Fibroblast of the conjunctiva (primary cell): Measurements from ENCODE around the gene CAMSAP1.

Experiments used
- DNase-seq: peaks from one replicate; pipeline ENCODE4 v3.0.0-alpha.2; 2010; ENCODE audit warnings: low read depth

The CAMSAP1 gene

DNA sequence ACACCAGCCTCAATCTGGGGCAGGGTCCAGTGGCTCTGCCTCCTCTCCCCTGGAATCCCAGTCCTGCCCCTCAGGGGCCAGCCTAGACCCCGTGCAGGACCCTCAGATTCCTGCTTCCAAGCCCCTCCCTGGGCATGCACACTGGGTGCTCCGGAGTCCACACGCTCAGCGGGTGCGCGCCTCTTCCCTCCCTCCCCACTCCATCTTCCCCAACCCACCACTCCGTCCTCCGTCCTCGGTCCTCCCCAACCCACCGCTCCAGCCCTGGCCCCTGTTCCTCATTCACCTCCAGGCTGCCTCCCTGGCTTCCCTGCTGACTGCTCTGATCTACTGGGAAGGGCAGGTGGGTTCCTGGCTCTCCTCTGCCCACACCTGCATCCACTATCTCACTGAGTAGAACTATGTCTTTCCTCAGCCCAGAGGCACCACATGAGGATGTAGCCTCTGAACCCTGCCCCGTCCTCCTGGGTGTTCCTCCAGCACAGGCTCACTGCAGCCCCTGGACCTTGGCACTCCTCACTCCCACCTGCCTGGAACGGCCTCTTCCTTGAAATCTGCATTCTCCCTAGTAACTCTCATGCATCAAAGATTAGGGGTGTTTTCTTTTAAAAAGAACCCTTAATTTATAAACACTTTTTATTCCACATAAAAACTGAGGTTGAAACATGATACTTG, 92.8 kb downstream of the CAMSAP1 start:
- no peak for DNase-seq

DNA sequence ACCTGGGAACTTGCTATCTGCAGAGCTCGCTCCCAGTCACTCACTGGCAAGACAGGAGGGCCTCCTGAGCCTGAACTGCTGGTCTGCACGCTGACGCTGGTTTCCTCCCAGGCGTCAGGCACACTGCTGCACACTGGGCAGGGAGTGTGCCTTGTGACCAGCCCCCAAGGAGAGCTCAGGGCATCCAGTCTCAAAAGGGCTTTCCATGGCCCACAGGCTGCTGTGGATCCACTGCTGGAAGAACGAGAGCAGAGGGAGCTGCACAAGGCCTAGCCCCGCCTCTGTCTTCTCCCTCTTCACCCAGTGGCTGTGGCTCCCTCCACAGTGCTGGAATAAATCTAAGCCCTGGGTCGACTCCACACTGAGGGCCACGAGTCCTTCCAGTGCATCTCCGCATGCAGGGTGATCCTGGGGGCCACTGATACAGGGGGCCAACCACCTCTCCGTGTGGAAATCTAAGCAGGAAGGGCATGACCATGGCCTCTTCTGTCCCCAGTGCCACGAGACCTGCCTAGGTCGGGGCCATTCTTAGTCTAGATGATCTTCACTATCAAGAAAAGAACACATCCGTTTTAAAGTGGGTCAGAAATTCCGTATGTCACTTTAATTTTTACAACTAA, 93.6 kb downstream of the CAMSAP1 start:
- DNase-seq, result no peak

DNA sequence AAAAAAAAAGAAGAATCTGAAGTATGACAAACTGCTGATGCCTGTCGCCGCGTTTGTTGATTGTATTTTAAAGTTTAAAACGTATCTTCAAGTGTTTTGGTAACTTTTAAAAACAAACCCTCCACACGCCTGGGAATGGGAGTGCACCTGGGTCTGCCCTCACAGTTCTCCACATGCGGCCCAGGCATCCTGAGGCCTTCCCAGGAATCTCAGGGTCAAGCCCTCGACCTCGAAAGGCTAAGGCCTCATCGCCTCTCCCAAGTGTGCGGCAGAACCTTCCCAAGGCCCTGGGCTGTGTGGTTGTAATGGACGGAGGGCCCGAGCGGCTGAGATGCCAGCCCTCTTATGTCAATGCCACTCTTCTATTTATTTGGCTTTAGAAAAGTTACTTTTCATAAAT, 94.4 kb downstream of the CAMSAP1 start:
- no peak for DNase-seq

DNA sequence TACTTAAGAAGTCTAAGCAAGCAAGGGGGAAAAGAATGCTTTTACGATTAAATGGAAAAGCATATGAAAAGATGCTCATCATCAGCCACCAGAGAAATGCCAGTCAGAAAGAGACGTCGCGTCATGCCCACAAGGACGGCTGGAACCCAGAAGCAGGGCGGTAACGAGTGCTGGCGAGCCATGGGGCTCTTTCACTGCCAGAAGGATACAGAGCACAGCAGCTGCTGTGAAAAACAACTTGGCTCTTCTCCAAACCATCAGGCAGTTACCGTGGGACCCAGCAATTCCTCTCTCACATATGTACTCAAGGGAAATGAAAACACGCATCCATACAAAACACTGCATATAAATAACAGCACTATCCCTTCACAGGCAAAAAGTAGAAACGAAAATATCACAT, 95.5 kb downstream of the CAMSAP1 start:
- no peak for DNase-seq

DNA sequence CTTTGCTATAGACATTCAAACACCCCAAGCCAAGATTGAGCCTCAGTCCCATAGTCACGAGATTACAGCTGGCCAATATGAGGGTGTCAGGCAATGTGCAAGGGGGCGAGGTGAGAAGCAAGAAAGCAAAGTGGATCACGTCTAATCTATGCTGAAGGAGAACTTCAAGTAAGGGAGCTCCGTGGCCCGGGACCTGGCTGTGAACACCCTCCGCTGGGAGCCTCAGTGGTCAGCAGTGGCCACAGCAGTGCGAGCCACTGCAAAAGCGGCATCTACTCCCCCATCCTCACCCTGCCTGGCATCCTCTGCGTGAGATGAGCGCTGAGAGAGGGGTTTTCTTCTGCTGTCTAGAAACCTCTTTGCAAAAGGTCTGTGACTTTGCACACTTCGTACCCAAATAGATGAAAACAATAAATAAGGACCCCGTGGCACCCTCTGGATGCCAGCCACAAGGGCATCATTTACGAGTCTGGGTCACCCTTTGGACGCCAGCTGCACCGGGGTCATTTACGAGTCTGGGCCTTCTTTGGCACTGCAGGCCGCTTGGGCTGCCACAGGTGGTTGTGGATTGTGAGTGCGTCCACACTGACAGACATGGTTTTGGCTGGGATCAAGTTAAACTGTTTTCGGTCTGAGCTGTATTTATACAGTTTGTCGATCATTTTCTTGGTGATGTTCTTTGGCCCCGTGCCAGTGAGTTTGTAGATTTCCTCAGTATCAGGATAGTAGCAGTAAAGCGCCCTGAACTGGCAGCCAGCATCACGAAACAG, 96.4 kb downstream of the CAMSAP1 start:
- DNase-seq, result no peak

DNA sequence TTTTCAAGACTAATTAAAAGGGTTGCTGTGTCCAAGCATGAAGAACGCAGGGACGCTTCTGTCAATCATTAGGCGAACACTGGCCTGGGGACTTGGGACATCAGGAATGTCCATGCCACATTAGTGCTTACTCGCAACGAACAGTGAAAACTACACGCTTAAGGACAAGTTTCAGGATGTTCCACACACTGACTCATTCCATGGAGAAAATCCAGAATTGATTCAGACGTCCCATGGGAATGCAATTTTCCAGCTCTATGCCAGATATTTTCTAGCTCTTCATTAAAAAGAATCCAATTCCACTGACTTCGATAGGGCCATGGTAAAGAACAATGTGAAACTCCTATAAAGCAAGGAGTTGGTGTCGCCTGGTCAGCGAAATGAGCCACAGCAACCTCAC, 98.2 kb downstream of the CAMSAP1 start:
- peak; percentile 32 for DNase-seq

DNA sequence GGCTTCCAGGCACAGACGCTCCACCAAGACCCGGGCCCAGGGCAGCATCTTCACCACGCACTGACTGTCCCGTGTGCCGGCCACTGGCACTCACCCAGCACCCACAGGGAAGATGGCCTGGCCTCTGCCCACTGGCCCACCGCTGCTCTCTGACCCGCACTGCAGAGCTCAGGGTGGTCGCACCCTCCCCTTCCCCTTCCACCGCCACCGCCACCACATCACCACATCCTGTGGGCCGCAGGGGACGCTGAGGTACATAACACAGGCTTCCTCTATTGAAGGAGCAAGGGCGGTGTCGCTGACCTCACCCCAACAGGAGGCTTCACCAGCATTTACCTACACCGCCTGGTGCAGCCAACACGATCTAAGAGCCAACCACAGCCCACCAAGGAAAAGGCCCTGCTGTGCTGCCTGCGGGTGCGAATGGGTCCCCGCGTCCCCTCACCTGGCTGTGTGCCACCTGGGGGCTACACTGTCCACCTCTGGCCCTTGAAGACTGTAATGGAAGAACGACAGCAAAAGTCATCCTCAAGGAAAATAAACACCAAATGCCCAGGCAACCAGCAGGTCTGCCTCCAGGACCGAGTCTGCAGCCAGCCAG, 101.8 kb downstream of the CAMSAP1 start:
- DNase-seq, result no peak

DNA sequence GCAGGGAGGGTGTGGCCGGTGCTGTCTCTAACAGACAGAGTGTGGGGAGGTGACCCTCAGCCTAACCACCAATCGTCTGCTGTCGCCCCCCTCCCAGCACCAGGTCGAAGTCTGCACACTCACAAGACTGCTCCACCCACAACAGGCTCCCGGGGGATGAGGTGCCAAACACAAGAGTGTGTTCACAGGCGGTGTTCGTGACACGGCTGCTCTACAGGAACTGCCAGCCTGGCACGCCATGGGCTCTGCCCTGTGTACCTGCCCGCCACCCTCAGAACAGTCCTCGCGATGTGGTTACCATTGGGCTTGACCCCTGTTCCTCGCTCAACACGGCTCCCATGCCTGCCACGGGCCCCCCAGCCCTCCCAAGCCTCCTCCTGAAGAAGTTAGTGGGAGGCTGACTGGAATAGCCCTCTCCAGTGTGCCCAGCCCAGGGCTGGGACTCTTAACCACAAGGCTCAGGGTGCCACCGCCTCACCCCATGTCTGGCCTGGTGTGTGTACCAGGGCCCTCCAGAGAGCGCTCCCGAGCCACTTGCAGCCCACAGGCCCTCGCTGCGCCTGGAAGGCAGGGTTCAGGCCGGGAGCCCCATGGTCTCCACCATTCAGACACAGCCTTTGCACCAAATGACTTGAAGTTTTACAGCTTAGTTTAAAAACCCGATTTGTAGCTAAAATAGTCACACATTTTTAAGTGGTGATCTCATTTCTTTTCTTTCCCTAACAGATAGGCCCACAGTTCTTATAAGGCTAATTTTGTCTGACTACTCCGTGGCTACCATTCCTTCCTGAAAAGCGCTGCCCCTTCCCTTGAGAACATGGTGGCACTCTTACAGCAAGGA, 102.5 kb downstream of the CAMSAP1 start:
- no peak for DNase-seq

DNA sequence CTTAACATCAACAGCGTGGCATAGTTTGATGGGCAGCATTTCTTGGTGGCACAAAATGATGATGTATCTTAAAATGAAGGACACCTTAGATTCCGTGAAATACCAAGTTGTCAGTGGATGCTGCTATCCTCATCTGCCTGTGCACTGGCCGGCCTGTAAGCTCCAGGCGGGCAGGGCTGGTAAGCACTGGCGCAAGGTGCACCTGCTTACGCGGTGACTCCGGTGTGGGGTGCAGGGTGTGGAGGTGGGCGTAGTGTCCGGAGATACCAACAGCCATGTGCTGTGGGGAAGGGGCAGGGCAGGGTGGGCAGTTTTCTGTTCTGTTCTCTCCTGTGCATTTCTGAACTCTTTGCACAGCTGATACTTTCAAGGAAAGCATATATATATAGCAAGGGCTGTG, 103.9 kb downstream of the CAMSAP1 start:
- DNase-seq, result no peak

DNA sequence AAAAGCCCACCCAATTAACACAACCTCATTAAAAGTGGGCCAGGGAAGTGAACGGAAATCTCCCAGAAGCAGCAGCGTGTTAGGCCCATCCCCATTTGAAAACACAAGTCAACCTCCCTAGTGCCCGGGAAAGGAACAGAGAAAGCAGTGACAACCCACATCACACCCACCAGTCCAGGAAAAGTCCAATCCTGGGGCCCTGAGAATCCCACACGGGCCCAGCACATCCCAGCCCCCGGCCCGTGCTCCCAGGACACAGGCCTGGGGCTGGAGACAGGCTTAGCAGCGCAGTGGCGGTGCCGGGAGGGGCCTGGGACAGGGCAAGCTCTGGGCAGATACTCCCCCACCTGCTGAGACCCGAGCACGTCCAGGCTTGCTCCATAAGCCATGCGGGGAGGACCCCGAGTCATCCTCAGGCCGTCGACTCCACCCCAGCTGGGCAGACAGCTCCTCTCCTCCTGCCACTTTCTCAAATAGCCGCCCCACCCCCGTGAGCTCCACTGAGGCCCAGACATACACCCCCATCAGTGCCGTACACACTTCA, 104.4 kb downstream of the CAMSAP1 start:
- no peak for DNase-seq

DNA sequence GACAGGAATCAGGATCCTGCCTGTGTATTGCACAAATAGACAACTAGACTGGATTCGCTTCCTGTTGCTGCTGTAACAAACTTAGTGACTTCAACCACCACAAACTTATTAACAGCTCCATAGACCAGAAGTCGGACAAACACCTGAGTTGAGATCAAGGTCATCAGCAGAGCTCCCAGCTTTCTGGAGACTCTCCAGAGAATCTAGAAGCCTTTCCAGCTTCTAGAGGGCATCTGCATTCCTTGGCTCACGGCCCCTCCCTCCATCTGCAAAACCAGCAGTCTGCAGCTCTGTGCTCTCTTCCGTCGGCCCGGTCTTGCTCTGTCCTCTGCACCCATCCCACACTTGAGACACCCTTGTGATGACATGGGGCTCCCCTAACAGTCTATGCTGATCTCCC, 106.3 kb downstream of the CAMSAP1 start:
- DNase-seq, result no peak

DNA sequence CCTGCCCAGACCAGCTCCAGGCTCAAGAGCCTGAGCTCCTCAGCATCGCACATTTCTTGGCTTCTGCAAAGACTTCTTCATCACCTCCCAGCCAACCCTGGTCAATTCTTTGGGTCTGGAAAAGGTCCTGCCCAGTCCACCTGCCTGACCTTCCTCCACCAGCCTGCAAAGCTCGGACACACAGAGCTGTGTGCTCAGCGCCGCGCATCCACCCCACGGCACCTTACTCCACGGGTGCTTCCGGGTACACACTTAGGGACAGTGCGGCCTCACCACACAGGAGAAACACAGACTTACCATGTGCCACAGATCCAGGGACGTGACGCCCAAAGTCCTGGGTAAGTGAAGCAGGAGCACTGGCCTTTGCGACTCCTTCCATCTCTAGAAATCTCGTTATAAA, 108.1 kb downstream of the CAMSAP1 start:
- DNase-seq, result no peak

DNA sequence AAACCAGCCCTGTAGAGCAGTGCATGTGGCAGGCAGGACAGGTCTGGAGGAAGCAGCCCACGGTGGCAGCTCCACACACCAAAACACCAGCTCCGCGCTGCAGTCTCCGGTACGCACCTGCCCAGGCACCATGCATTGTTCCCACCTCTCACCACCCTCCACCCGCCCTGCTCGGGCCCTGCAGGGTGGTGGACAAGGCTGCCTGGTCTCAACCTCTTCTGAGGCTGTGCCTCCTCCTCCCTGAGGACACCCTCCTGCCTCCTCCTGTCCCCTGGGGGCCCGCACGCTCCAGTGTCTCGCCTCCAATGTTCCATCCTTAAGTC, 109.1 kb downstream of the CAMSAP1 start:
- DNase-seq, result no peak

DNA sequence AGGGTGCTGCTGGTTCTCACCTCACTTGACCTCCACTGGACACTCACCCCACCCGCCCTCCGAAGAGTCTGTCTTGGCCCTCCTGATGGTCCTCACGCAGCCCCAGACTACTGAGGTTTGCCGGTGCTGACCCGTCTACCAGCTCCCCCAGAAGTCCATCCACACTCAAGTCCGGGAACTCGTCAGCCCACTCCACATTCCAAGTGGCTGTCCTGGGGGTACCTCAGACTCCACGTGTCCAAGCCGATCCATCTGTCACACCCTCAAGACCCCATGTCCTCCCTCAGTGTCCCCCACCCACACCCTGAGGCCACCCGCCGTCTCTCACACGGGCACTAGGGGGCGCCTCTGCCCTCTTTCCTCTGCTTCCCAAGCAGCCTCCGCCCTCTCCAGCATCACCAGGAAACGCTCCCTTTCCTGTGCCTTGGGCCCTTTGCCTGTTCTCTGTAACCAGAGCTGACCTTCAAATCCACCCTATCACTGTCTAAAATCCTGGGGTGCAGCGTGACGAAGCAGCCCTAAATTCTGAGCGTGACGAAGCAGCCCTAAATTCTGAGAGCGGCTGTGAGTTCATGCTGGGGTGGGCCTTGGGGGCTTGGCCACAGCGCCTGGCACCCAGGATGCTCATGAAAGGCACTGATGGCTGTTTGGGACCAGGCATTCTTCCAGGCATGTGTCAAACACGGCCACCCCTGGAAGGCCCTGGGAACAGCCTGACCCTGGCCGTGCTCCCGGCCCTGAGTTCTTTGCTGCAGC, 109.7 kb downstream of the CAMSAP1 start:
- peak; percentile 13 for DNase-seq

DNA sequence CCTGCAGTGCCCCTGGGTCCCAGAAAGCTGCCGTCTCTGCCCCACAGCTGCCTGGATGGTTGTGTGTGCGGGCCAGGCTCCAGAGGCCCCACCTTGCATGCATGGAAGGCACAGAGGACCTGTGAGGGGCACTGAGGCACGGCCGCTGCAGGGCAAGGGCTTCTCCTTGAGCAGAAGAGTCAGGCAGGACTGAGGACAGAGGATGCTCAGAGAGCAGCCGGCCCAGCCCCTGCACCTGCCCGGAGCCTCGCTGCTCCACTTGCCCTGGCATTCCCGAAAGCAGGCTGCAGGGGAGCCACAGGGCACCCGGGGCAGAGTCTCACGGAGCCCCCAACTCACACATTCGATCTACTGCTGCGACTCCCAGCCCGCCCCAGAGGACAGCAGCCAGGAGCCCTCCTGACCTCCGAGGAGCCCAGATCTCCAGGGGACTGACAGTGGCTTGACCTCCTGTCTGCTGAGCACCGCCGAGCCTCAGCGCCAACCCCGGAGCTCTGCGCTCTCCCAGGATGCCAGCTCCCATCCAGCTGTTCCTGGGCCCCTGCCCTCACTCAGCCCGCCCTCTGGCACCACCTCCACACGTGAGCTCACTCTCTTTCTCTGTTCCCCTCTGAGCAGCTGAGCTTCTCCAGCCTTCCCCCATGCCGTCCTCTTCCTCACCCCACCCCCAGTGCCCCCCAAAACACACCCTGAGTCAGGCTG, 110.4 kb downstream of the CAMSAP1 start:
- DNase-seq, result no peak

DNA sequence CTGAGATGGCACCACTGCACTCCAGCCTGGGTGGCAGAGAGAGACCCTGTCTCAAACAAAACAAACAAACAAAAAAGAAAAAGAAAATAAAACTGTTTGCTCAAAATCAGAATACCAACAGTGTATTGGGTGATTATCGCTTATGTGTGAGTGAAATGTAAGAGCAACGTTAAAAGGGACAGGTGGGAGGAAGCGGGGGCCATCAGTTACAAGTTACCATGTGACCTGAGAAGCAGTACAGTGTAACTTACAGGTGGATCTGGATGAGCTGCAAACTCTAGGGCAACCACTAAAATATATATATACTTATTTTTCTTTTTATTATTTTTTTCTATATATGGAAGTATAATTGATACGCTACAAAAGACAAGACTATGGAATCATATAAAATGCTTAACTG, 112.0 kb downstream of the CAMSAP1 start:
- DNase-seq, result no peak

DNA sequence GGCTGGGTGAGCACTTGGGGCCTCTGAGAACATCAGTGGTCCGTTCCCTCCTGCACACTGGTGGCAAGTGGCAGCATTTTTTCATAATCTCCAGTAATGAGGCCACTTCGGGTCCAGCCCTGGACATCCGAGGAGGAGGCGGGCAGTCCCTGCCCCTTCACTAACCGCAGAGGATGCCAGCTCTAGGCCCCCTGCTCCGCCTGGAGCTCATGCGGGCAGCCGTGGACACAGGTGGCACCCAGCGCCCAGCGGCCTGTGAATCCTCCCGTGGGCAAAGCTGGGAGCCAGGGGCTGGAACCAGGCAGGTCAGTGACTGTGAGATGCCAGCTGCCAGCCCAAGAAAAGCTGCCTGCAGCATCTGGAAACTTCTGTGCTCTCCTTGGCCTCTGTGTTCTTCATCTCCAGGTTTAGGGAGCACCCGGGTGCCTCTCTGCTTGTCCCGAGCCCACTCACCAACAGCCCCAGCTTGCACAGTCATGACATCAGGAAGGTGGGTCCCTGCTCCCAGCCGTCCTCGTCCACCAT, 112.9 kb downstream of the CAMSAP1 start:
- DNase-seq, result no peak

DNA sequence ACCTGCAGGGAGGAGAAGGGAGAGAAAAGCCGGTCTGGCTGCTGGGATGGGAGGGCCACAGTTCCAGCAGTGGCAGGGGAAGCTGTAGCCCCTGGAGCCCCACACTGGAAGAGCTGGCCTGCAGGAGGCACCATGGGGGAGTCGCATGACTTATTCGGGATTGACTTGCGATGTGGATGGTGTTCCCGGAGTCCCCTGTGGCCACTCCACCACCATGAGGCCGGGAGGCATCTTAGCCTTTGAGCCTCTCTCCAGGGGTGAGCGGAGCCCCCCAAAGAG, 113.3 kb downstream of the CAMSAP1 start:
- DNase-seq, result no peak

DNA sequence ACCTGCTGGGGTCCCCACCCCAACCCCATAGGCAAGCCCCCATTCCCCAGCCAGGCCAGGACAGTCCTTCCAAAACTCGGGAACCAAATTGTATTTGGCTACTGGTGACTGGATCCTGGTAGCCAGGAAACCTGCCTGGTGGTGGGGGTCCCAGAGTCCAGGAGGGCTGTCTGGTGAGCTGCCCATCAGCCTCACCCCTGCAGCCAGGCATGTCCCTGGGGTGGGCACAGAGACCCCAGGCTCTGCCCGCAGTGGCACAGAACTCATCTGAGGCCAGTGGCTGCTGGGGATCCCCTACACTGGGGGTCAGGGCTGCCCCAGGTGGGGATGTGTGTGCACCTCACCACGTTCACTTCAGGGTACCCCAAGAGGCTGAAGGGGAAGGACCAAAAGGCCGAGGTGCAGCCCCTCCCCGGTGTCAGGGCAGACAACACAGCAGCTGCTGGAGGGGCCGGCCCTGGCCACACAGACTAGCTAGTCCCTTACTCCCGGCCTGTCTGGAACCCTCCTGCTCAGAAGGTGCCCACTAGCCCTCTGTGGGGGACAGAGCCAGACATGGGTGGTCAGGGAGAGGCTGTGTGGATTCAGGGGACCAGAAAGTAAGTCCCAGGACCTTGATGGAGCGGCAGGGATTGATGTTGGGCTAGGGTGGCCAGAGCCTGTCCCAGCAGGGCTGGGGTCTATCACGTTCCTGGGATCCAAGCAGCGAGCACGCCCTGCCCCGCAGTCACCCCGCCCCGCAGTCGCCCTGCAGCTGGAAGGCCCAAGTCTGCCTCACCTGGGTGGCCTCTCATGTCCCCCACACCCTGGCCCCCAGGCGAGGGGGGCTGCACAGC, 113.9 kb downstream of the CAMSAP1 start:
- DNase-seq, result no peak
